Renal cortical epithelial cell (primary cell): ENCODE measurements around the gene SIGLEC5. TPM values are rescaled to one million over a fixed set of nuclear protein-coding genes. Genes with fewer than 3 reads are reported as not detected.
"Not testable (repeated sequence)": the region's sequence is repeated elsewhere in the genome, so short reads cannot be mapped to it uniquely, and the experiment has no call there.

Experiments used
- DNase-seq: peaks from one replicate; pipeline ENCODE4 v3.0.0-alpha.2; 2011; ENCODE audit warnings: low read depth
- total RNA-seq: library from RNA; depleted of rRNA; stranded (reverse); fragments of >200 nt; gene quantifications from 2 replicates; pipeline ENCODE4 v1.2.3, GENCODE V29; 2014

The SIGLEC5 gene, protein sequence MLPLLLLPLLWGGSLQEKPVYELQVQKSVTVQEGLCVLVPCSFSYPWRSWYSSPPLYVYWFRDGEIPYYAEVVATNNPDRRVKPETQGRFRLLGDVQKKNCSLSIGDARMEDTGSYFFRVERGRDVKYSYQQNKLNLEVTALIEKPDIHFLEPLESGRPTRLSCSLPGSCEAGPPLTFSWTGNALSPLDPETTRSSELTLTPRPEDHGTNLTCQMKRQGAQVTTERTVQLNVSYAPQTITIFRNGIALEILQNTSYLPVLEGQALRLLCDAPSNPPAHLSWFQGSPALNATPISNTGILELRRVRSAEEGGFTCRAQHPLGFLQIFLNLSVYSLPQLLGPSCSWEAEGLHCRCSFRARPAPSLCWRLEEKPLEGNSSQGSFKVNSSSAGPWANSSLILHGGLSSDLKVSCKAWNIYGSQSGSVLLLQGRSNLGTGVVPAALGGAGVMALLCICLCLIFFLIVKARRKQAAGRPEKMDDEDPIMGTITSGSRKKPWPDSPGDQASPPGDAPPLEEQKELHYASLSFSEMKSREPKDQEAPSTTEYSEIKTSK
- not detected in 2 replicates for total RNA-seq

GRCh38 chr19:51630315-51630714 is at the start of gene SIGLEC5:
SIGLEC5 (minus strand) TSS chr19:51630401; CDS start chr19:51630335, 66 bp downstream.
- DNase-seq = not testable (repeated sequence)

DNA sequence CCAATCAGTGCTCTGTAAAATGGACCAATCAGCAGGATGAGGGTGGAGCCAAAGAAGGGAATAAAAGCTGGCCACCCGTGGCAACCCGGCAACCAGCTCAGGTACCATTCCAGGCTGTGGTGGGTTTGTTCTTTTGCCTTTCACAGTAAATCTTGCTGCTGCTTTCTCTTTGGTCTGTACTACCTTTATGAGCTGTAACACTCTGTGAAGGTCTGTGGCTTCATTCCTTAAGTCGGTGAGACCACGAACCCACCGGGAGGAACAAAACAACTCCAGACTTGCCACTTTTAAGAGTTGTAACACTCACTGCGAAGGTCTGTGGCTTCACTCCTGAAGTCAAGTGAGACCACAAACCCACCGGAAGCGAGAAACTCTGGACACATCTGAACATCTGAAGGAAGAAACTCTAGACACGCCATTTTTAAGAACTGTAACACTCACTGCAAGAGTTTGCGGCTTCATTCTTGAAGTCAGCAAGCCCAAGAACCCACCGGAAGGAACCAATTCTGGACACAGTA is 46.4 kb upstream of the SIGLEC5 start:
- no peak for DNase-seq

- peak; percentile 38 for DNase-seq
These were observed 45.8 kb upstream of the SIGLEC5 start for GRCh38 chr19:51675911-51676565.

DNA sequence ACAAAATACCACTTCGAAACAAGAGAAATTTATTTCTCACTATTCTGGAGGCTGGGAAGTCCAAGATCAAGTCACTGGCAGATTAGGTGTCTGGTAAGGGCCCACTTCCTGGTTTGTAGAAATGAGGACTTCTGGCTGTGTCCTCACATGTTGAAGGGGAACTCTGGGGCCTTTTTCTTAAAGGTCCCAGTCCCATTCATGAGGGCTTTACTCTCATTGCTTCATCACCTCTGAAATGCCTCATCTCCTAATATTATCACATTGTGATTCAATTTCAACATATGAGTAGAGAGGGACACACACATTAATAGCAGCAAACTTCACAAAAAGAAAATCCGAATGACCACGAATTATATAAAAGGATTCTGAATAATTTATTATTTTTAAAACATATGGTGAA is 38.0 kb upstream of the SIGLEC5 start:
- no peak for DNase-seq

GRCh38 chr19:51664997-51665396 is 34.8 kb upstream of the SIGLEC5 start:
- no peak for DNase-seq

- no peak for DNase-seq
These were observed 33.9 kb upstream of the SIGLEC5 start for GRCh38 chr19:51664131-51664530.

GRCh38 chr19:51663650-51664049 is 33.4 kb upstream of the SIGLEC5 start:
- DNase-seq = no peak

DNA sequence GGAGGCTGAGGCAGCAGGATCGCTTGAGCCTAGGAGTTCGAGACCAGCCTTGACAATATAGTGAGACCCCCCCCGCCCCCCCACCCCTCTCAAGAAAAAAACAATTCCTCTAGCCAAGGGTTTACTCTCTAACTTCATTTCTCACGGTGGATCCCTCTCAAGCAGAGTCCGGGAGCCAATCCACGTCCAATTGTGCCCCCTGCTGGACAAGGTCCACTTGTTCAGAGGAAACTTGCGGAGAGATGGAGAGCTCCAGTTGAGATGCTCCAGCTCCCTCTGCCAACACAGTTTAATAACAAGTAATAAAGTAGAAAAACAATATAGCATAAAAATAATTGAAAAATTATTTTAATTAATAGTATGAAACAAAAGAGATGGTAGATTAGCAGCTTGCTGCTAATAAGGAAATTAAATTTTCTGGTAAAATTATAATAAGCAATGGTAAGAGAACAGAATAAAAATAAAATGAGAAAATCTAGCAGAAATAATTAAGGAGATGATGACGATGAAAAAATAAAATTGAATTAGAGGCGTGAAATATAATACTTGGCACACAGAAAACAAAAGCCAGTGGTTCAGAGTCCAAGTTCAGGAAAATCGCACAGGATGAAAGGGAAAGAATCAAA is 30.9 kb upstream of the SIGLEC5 start:
- DNase-seq = peak; percentile 69

DNA sequence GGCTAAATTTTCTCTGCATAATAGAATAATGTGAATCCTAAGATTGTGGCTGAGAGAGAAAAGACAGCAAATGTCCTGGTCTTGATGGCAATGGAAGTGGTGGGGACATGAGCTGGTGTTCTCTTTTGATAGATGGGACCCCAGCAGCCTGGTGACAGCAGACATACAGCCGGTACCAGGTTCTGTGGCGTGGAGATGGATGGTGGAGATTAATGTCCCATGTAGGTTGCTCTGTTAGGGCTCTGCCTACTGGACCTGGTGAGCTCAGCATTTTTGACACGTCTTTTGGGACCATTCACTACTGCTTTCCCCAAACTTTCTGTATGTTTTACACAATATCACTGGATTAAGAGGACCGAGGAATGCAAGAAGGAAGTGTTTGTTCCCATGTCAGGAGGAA is 24.6 kb upstream of the SIGLEC5 start:
- no peak for DNase-seq

DNA sequence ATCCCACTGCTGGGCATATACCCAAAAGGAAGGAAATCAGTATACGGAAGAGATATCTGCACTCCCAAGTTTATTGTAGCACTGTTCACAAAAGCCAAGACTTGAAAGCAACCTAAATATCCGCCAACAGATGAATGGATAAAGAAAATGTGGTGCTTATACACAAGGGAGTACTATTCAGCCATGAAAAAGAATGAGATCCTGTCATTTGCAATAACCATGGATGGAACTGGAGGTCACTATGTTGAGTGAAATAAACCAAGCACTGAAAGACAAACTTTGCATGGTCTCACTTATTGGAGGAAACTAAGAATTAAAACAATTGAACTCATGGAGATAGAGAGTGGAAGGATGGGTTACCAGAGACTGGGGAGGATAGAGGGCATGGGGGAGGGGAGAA is 23.0 kb upstream of the SIGLEC5 start:
- no peak for DNase-seq

DNA sequence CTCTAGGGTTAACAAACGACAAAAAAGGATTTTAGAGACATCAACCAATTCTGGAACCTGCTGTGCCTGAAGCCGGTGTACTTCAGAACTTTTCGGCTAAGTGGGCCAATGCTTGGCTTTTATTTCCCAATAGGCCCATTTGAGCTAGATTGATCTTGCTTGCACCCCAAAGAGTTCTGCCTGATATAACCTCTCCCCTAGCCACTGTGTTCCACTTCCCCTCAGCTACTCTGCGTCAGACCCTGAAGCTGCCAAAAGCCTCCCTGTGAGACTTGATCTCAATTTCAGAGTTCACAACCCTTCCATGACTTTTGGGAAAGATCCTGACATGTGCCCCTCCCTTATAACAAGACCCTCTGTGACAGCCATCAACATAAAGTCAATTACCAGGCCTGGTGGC is 22.1 kb upstream of the SIGLEC5 start:
- no peak for DNase-seq

DNA sequence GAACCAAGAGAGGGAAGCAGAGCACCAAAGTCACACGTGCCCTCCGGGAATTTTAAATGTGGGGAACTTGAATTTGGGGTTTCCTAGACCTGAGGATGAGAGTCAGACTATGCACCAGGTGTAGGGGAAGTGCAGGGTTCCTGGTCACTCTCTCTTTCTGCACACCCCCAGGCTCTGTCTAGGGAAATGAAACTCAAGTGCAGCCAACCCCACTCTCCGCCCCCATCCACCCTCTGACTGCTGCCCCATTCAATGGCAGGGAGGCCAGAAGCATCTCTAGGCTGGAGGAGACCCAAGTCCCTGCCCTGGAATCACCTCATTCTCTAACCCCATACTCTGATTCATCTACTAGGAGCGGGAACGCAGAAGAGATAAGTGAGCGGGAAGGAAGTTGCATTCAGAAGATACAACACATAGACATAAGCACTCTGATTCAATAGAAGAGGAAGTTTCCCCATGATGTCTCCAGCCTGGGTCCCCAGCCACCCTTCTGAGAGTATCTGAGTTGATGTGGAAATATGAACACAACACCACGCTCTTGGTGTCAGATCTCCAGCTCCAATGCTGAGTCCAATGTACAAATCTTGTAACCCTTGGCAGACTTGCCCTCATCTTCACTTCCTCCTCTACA is 21.1 kb upstream of the SIGLEC5 start:
- DNase-seq = no peak

GRCh38 chr19:51647318-51647717 is 17.1 kb upstream of the SIGLEC5 start:
- DNase-seq = no peak

GRCh38 chr19:51646730-51647129 is 16.5 kb upstream of the SIGLEC5 start, which contains the start of gene SIGLEC14:
SIGLEC14 (minus strand) TSS chr19:51646825; CDS start chr19:51646759, 66 bp downstream.
- DNase-seq = not testable (repeated sequence)

DNA sequence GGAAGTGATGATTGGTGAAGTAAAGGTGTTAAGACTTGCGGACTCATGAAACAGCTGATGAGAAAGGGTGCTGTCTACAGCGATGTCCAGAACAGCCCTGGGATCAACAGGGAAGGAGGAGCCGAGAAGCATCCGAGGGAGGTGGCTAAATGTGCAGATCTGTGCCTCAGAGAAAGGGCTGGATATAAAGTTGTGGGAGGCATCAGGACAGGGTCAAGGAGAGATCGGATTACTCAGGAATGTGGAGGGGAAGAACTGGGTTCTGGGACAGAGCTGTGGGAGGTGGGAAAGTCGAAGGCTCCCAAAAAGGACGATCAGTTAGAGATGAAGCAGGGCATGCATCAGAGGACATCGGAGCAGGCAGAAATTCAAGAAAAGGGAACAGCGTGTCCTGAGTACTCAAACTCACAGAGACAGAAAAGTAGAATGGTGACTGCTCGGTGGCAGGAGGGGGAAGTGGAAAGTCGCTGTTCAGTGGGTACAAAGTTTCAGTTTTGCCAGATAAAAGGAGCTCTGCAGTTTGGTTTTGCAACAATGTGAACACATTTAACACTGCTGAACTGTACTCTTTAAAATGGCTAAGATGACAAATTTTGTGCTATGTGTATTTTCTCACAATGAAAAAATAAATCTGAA is 14.6 kb upstream of the SIGLEC5 start:
- DNase-seq = no peak

GRCh38 chr19:51641648-51642047 is 11.4 kb upstream of the SIGLEC5 start:
- DNase-seq = no peak

- DNase-seq = no peak
These were observed 10.2 kb upstream of the SIGLEC5 start for GRCh38 chr19:51640386-51640785.

DNA sequence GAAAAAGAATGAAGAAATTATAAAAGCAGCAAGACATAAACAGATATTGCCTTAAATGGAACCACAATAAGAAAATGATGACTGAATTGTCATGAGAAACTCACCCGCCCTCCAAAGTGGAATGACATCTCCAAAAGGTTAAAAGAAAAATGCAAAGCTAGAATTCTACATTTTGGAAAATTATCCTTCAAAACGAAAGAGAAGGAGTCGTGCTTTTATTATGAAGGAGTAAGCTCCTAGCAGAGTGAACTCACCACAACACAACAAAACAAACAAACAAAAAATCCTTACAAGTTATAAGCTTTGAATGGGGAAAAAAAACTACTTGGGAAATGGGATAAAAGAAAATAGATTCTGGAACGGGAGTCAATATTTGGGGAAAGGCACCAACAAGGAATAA is 9.7 kb upstream of the SIGLEC5 start:
- DNase-seq = no peak

DNA sequence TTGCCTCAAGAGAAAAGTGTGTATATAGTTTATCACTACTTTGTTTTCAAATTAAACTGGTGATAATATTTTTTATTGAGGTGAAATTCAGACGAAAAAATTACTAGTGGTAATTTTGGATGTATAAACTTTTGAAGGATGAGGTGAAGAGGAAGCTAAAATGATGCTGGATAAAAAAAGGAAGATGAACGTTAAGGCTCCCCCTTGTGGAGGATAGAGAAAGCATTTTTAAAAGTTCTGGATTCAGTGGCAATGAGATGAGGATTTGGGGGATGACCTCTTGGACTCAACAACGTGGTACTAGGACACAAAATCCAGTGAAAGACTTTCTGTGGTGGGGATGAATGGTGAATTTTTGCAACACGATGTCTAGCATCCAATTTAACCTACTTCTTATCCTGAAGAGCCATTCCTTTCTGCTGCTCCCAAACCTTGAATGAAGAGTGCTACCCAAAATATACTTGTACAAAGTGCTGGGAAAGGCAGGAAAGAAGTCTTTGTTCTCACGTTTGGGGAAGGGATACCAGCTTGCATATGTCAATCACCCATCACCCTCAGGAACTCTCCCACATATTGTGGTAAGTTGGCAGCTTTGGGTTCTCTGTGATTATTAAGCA is 7.3 kb upstream of the SIGLEC5 start:
- DNase-seq = no peak

- no peak for DNase-seq
These were observed 1.9 kb upstream of the SIGLEC5 start for GRCh38 chr19:51632126-51632525.
